GM12878 (cell line): ENCODE measurements around the gene SPAG6. TPM values are rescaled to one million over a fixed set of nuclear protein-coding genes. Genes with fewer than 3 reads are reported as not detected.

Experiments used
- ATAC-seq: fragments of 200-7000 bp; cut with Tn5 transposase; 3 replicates; pipeline ENCODE4 v1.9.1; 2020; ENCODE audit warnings: mild to moderate bottlenecking, moderate library complexity
- BruUV-seq: library from RNA; stranded (reverse); fragments of 400-500 nt; replicated peaks from 2 replicates; lab custom pipeline; 2021; lab: Mats Ljungman, UMichigan
- CTCF ChIA-PET: fragments of 300-600 bp; sonication (Branson Sonifier 250); formaldehyde crosslinking; extraction: SDS; loops from one replicate; lab custom pipeline; 2021; ENCODE audit warnings: inconsistent platforms; lab: Yijun Ruan, JAX
- POLR2A ChIA-PET: fragments of 350-600 bp; formaldehyde crosslinking; extraction: SDS; loops from one replicate; lab custom pipeline; 2021; ENCODE audit warnings: inconsistent platforms; lab: Charles Lee
- RAD21 ChIA-PET: fragments of 300-600 bp; sonication (Branson Sonifier 250); formaldehyde crosslinking; loops from one replicate; lab custom pipeline; 2023; ENCODE audit warnings: antibody characterized with exemption; ENCODE audit not compliant: unreplicated experiment; lab: Charles Lee
- SMC1A ChIA-PET: fragments of 300-600 bp; sonication (Branson Sonifier 250); formaldehyde crosslinking; loops from one replicate; lab custom pipeline; 2023; ENCODE audit not compliant: unreplicated experiment, uncharacterized antibody; lab: Charles Lee
- DNase-seq: peaks from one replicate; pipeline ENCODE4 v3.0.0-alpha.2; 2011; ENCODE audit warnings: low read depth, low spot score
- FAIRE-seq: peaks from 3 replicates; lab custom pipeline; 2011; peaks lifted over from hg19 to GRCh38; lab: Jason Lieb, UNC
- H2AFZ ChIP-seq: 2 replicates; pipeline ENCODE4 v1.6.0; 2011; ENCODE audit warnings: low read depth, low read length, control low read depth; ENCODE audit not compliant: control insufficient read depth
- H3K27ac ChIP-seq: 2 replicates; pipeline ENCODE4 v1.5.1; 2011; ENCODE audit warnings: control low read depth; ENCODE audit not compliant: control insufficient read depth, insufficient read depth
- H3K27me3 ChIP-seq, 2 experiments: replicated peaks in 1 of 2; 2 replicates each; pipeline versions ENCODE4 v1.6.0 to v1.6.1; 2011; ENCODE audit warnings: low read length in 1 of 2; ENCODE audit not compliant: control insufficient read depth in 2 of 2, insufficient read depth in 2 of 2
- H3K36me3 ChIP-seq, 2 experiments: 2 replicates each; pipeline ENCODE4 v1.5.1; 2011; ENCODE audit warnings: low read length in 1 of 2; ENCODE audit not compliant: control insufficient read depth in 2 of 2, insufficient read depth in 2 of 2
- H3K4me1 ChIP-seq: 2 replicates; pipeline ENCODE4 v1.6.1; 2011; ENCODE audit warnings: mild to moderate bottlenecking, low read length, moderate library complexity, mixed read lengths; ENCODE audit not compliant: control insufficient read depth, insufficient read depth
- H3K4me2 ChIP-seq: 2 replicates; pipeline ENCODE4 v1.6.0; 2011; ENCODE audit warnings: control low read depth; ENCODE audit not compliant: control insufficient read depth, insufficient read depth
- H3K4me3 ChIP-seq: fragments of 200-600 bp; sonication (generic); 2 replicates; pipeline ENCODE4 v1.5.1; 2016
- H3K79me2 ChIP-seq: 2 replicates; pipeline ENCODE4 v1.6.0; 2011; ENCODE audit warnings: low read length; ENCODE audit not compliant: control insufficient read depth, insufficient read depth
- H3K9ac ChIP-seq: 2 replicates; pipeline ENCODE4 v1.8.0; 2011; ENCODE audit warnings: low read length, control low read depth, mixed read lengths; ENCODE audit not compliant: control insufficient read depth, insufficient read depth
- H3K9me3 ChIP-seq: replicated peaks from 3 replicates; pipeline ENCODE4 v1.5.1; 2011; ENCODE audit warnings: mild to moderate bottlenecking, low read length; ENCODE audit not compliant: control insufficient read depth, insufficient read depth
- H4K20me1 ChIP-seq: 2 replicates; pipeline ENCODE4 v1.6.0; 2011; ENCODE audit not compliant: control insufficient read depth, insufficient read depth
- BCL11A ChIP-seq: IDR thresholded peaks from 2 replicates; pipeline ENCODE4 v1.6.1; 2011; ENCODE audit warnings: low read depth, low read length
- CBX5 ChIP-seq: sonication (generic); IDR thresholded peaks from 2 replicates; pipeline ENCODE4 v1.6.1; 2016; ENCODE audit warnings: low read depth, moderate library complexity, mild to moderate bottlenecking, inconsistent platforms
- CEBPZ ChIP-seq: fragments of 150-350 bp; IDR thresholded peaks from 2 replicates; pipeline ENCODE4 v1.6.1; 2016; ENCODE audit warnings: low read depth, low read length
- CREB1 ChIP-seq: IDR thresholded peaks from 2 replicates; pipeline ENCODE4 v1.6.1; 2012; ENCODE audit warnings: low read depth, mild to moderate bottlenecking, inconsistent platforms
- MEF2B ChIP-seq: fragments of 450-650 bp; IDR thresholded peaks from 2 replicates; pipeline ENCODE4 v1.6.1; 2018; ENCODE audit warnings: mild to moderate bottlenecking, moderate library complexity; ENCODE audit not compliant: partially characterized antibody, poor library complexity, severe bottlenecking
- MYB ChIP-seq: fragments of 150-350 bp; IDR thresholded peaks from 2 replicates; pipeline ENCODE4 v1.6.1; 2014; ENCODE audit warnings: mild to moderate bottlenecking, low read depth, low read length, borderline replicate concordance
- PAX8 ChIP-seq: fragments of 450-650 bp; IDR thresholded peaks from 2 replicates; pipeline ENCODE4 v1.6.1; 2017; ENCODE audit warnings: mild to moderate bottlenecking, moderate library complexity
- SIX5 ChIP-seq: IDR thresholded peaks from 2 replicates; pipeline ENCODE4 v1.6.1; 2011; ENCODE audit warnings: mild to moderate bottlenecking, low read depth, low read length, moderate library complexity; ENCODE audit not compliant: severe bottlenecking
- SKIL ChIP-seq: fragments of 450-650 bp; IDR thresholded peaks from 2 replicates; pipeline ENCODE4 v1.6.1; 2017; ENCODE audit warnings: mild to moderate bottlenecking, low read depth, inconsistent platforms; ENCODE audit not compliant: poor library complexity, severe bottlenecking
- SREBF1 ChIP-seq: IDR thresholded peaks from 2 replicates; pipeline ENCODE4 v1.6.1; 2012; ENCODE audit warnings: mild to moderate bottlenecking, low read length
- YY1 ChIP-seq: IDR thresholded peaks from 2 replicates; pipeline ENCODE4 v1.6.1; 2011; ENCODE audit warnings: low read depth, mild to moderate bottlenecking, low read length
- WGBS: methylation state at CpG from one replicate; pipeline ENCODE4 v1.1.6; 2016; ENCODE audit warnings: low lambda C conversion rate; ENCODE audit not compliant: insufficient replicate concordance, insufficient coverage; ENCODE audit errors: missing lambda C conversion rate; 5-methylcytosine and 5-hydroxymethylcytosine counted together
- in situ Hi-C: fragments of 300-500 bp; cut with MboI; formaldehyde crosslinking; loops from 9 replicates; pipeline ENCODE4 v1.14.3; 2018; ENCODE audit warnings: mixed read lengths
- intact Hi-C: fragments of 100-400 bp; cut with micrococcal nuclease; formaldehyde crosslinking; loops from one replicate; pipeline ENCODE4 v1.14.2; 2022; ENCODE audit not compliant: unreplicated experiment
- polyA plus RNA-seq, 11 experiments: library from polyadenylated mRNA; depleted of rRNA in 4 of 11; unstranded in 6 of 11; stranded (reverse) in 5 of 11; fragments of >200 nt; fragmentation: Nextera tagmentation in 4 of 11; fragmentation: Illumina TruSeq in 1 of 11; extraction: Ambion mirVana in 4 of 11; extraction: Trizol in 1 of 11; gene quantifications; 1 replicate in 1 of 11; 2 replicates in 10 of 11; pipeline versions ENCODE4 v1.2.1 to v1.2.3, GENCODE V29; 2011 to 2016; ENCODE audit warnings: inconsistent platforms in 2 of 11, missing spikeins in 2 of 11, low read depth in 1 of 11
- total RNA-seq, 4 experiments: library from RNA; depleted of rRNA in 3 of 4; stranded (reverse); fragments of >200 nt in 3 of 4; fragmentation: Illumina TruSeq in 1 of 4; extraction: Trizol in 1 of 4; gene quantifications; 2 replicates each; pipeline versions ENCODE4 v1.2.1 to v1.2.3, GENCODE V29; 2013 to 2021
- TF ChIP-seq, protein P1 (sequence below): fragments of 450-650 bp; IDR thresholded peaks from 2 replicates; pipeline ENCODE4 v1.6.1; 2014; ENCODE audit warnings: mild to moderate bottlenecking
- TF ChIP-seq, protein P2 (sequence below): fragments of 450-650 bp; IDR thresholded peaks from 2 replicates; pipeline ENCODE4 v1.6.1; 2016; ENCODE audit warnings: mild to moderate bottlenecking

Gene SPAG6
- total and polyA plus RNA-seq, 10 of the 15 experiments (the other 5 are each of a cell fraction or from before 2014, with no cell fraction given): 0.13 to 0.99 (median 0.40) TPM; not detected in 1

- WGBS: 67% methylated on average over 2 of the region's 2 CpGs
- intact Hi-C loops (no loop called here), in situ Hi-C loops (no loop called here)
- Histone ChIP-seq H3K4me3 (no peak overlapping the region), H3K27ac (no peak overlapping the region), H4K20me1 (no peaks in the 10 kb centered on the region), H3K4me2 (no peak overlapping the region), H3K27me3 (no peaks in the 10 kb centered on the region), H3K79me2 (no peaks in the 10 kb centered on the region), H2AFZ (no peak overlapping the region), H3K9me3 (no peaks in the 10 kb centered on the region; the same call in 1 of the 3 replicates), H3K9ac (no peak overlapping the region), H3K36me3 (no peaks in the 10 kb centered on the region), H3K4me1 (0 out of 2 replicates have a peak, but pooled peaks cover 3% of the 10 kb centered on the region)
- POLR2A ChIA-PET: no interaction called here
- SMC1A ChIA-PET: interaction anchor here (1.1 to 1.7 kb wide), 3 partner anchors 12 to 39 kb away, joined by 3 to 5 read pairs (median 5); no protein-coding TSS in a partner anchor
- RAD21 ChIA-PET: no interaction called here
- DNase-seq (no peak), FAIRE-seq (no peak), ATAC-seq (no peak)
- no TSS peak for BruUV-seq
- CTCF ChIA-PET: interaction anchor here (1.4 to 1.5 kb wide), 2 partner anchors 10 to 17 kb away, joined by 3 read pairs; no protein-coding TSS in a partner anchor
- TF ChIP-seq CEBPZ (no peak), CBX5 (no peak), SREBF1 (no peak), MYB (no peak), CREB1 (no peak), BCL11A (no peak), SKIL (no peak), MEF2B (no peak), SIX5 (no peak), PAX8 (no peak), YY1 (no peak)
- TF ChIP-seq, protein P1, sequence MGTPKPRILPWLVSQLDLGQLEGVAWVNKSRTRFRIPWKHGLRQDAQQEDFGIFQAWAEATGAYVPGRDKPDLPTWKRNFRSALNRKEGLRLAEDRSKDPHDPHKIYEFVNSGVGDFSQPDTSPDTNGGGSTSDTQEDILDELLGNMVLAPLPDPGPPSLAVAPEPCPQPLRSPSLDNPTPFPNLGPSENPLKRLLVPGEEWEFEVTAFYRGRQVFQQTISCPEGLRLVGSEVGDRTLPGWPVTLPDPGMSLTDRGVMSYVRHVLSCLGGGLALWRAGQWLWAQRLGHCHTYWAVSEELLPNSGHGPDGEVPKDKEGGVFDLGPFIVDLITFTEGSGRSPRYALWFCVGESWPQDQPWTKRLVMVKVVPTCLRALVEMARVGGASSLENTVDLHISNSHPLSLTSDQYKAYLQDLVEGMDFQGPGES: no peak
- TF ChIP-seq, protein P2, sequence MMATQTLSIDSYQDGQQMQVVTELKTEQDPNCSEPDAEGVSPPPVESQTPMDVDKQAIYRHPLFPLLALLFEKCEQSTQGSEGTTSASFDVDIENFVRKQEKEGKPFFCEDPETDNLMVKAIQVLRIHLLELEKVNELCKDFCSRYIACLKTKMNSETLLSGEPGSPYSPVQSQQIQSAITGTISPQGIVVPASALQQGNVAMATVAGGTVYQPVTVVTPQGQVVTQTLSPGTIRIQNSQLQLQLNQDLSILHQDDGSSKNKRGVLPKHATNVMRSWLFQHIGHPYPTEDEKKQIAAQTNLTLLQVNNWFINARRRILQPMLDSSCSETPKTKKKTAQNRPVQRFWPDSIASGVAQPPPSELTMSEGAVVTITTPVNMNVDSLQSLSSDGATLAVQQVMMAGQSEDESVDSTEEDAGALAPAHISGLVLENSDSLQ: no peak
Measured at GRCh38 chr10:22456486-22456885, 111.2 kb downstream of the SPAG6 start.
